ENCODE results near the gene VAMP8. TPM values are rescaled to one million over a fixed set of nuclear protein-coding genes. Genes with fewer than 3 reads are reported as not detected.

VAMP8 gene
- 1.5 and 1.9 TPM in 2 replicates for total RNA-seq

DNA sequence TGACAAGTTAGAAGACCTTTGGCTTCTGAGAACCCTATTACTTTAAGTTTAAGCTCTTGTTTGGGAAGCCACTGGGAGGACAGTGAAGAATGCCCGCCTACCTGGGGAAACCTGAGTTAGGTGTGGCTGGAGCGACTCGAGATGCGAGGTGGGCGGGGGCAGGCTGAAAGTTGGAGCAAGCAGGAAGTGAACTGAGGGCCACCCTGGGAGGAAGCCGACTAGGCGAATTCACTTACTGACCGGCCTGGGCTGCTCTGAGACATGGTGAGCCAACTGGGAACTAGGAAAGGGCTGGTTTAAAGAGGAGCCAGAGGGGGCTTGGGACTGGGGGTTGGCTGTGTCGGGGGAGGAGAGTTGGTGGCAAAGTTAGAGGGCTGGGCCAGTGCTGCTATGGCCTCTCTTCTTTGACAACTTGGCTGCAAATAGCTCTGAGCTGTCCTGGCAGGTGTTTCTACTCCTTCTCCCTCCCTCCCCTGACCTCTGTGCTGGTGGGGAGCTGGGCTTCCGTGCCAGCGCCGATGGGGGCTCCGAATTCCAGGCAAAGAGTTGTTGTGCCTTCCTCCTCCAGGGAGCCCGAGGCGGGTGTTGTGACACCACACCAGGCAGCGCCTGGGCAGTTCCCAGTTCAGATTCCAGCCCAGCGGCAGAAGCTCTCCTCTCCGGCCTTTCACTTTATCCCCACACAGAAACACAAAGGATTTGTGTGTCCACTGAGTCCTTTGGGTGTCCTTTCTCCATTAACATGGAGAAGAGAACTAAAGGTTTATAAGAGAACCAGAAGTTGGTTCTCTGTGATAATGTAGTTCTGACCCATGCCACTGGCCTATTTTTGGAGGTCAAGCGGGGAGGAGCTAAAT is at the start of gene VAMP8:
Gene VAMP8 (plus strand): TSS at position 201 of the 857 bp plus-strand sequence. CDS start 61 bp downstream, at position 262.

DNA sequence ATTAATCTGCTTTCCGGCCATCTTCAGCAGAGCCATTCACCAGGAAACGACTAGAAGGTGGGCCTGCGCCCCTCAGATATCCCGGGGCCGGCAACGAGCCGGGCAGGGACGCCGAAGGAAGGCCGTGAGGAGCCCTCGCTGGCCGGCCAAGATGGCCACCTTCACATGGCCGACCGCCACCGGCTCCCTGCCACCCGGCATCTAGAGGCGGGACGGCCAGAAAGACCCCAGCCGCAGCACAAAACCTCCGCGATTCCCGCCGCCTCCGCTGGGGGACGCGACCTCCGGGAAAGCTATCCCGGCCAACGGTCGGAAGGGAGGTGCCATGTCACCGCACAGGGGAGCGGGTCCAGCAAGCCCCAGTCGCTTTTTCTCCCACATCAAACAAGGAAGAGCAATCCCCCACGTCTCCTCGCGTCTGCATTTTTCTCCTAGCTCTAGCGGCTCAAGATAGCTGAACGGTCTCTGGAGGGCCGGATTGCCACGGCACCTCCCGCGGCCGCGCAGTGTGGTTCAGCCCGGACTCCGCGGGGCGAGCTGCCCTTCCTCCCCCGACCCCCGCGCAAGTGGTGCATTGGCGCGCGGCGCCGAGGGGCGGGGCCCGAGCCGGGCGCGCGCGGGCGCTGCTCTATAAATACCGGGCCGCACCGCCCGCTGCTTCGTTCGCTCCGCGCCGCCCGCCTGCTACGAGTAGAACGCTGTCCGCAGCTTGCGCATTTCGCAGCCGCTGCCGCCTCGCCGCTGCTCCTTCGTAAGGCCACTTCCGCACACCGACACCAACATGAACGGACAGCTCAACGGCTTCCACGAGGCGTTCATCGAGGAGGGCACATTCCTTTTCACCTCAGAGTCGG is 38.7 kb upstream of the VAMP8 start, which contains the start of gene MAT2A:
Gene MAT2A (plus strand): TSS at position 662 of the 854 bp plus-strand sequence. CDS start 120 bp downstream, at position 782.

DNA sequence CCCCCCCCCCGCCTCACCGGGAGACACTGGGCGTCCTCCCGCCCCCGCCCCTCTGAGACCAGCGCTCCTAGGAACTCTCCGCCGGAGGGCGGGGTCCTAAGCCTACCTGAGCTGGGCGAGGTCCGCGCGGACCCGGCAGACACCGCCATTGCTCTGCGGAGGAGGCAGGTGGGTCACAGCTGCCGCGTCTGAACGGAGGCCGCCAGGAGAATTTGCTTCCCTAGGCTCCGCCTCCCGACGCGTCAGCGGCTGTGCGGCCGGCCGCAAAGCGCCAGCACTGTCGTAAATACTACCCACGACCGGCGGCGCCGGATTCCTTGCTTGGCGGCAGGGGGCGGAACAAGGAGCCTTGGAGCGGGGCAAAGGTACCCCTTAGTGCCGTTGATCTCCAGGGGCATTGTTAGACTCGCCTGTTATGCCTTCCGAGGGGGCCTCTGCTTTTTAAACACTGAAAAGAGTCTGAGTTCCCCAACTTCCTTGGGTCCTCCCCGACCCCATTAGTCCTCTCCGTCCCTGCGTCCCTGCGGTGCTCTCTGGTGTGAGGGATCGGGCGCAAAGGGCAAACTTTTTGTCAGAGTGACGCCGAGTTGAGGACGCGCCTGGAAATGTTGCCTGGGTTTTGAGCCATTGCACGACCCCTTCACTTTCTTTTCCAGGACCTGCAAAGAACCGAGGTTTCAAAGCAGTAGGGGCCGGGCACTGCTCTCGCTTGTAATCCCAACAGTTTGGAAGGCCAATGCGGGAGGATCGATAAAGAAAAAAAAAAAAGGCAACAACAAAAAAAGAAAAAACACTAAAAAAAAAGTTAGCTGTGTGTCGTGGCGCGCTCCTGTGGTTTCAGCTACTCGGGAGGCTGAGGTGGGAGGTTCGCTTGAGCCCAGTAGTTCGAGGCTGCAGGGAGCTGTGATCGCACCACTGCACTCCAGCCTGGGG is 15.8 kb upstream of the VAMP8 start, which contains the start of gene GGCX:
Gene GGCX (minus strand): TSS at position 214 of the 933 bp plus-strand sequence. CDS start 65 bp downstream, at position 149.

DNA sequence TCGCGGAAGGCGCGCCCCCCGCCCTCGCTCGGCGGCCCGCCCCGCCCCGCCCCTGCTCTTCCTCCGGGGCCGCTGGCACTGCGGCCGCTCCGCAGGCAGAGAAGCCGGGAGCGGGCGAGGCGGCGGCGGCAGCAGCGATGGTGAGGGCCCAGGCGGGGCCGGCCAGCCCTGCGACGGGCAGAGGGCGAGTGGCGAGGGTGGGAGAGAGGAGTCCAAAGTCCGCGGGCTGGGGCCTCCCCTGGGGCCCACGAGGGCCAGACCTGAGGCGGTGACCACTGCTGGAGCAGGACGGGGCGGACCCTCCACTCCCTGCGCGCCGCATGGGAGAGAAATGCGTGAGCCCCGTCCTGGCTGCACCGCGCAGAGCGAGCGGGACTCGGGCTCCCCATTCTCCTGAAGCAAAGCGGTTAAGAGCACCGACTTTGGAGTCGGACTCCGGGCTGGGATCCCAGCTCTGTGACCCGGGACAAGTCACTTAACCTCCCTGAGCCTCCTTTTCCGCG is 7.0 kb downstream of the VAMP8 start, which contains the start of gene VAMP5:
Gene VAMP5 (plus strand): TSS at position 78 of the 503 bp plus-strand sequence. CDS start 60 bp downstream, at position 138.

DNA sequence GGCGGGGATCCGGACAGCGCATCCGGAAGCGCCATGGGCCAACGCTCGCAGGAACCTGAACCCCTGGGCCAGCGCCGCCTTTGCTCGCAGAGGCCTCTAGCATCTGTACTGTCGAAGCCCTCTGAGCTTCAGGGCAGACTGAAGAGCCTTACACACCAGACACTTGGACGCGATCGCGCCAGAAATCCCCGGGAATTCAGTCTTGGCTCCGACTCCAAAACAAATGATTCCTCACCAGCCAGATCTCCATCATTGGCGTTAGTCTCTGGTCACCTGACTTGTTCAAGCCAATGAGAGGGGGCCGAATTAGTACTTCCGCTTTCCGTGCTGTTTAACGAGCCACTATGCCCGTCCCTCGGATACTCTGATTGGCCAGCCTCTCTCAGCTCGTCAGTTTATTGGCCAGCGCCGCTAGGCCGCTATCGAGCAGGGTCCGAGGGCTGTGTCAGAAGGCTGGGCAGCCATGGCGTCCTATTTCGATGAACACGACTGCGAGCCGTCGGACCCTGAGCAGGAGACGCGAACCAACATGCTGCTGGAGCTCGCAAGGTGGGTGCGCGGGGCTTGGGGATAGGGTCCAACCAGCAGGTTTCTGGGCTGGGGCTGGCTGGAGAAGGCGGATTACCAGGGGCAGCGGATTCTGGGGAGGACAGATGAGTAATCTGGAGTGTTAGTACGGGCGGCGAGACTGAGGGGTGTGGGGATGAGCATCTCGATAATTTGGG is 18.1 kb downstream of the VAMP8 start, which contains the start of gene RNF181:
Gene RNF181 (plus strand): TSS at position 445 of the 725 bp plus-strand sequence. CDS start 19 bp downstream, at position 464.

DNA sequence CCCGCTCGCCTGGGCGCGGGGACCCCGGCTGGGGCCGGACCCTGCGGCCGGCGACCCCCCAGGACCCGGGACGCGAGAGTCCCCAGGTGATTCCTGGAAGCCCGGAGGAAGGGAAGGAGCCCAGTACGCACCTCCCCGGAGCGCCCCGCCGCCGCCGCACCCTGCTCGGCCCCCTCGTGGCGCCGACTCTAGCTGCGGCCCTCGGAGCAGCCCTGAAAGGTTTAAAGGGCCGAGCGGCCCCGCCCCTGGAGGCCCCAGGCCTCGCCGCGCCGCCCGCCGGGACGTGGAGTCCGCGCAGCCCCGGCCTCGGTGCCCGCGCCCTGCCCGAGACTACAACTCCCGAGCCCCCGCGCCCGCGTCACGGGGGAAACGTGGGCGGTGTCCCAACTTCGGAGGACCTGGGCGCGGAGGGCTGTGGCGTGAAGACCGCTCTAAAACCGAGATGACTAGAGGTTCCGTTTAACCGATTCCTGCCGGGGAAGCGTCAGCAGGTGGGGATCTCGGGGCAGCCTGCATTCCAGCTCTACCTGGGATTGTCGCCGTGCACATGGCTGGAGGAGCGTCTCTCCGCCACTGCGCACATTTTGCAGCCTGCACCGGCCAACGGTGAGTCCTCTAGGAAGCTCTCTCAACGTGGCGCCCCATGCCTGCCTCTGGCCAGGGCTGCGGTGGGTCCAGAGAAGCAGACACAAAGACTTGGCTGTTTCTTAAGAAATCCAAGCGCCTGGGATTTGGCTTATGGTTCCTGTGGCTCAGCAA is 25.3 kb downstream of the VAMP8 start, which contains the start of gene TMEM150A:
Gene TMEM150A (minus strand): TSS at position 223 of the 759 bp plus-strand sequence. CDS start 750 bp downstream, outside the sequence.

DNA sequence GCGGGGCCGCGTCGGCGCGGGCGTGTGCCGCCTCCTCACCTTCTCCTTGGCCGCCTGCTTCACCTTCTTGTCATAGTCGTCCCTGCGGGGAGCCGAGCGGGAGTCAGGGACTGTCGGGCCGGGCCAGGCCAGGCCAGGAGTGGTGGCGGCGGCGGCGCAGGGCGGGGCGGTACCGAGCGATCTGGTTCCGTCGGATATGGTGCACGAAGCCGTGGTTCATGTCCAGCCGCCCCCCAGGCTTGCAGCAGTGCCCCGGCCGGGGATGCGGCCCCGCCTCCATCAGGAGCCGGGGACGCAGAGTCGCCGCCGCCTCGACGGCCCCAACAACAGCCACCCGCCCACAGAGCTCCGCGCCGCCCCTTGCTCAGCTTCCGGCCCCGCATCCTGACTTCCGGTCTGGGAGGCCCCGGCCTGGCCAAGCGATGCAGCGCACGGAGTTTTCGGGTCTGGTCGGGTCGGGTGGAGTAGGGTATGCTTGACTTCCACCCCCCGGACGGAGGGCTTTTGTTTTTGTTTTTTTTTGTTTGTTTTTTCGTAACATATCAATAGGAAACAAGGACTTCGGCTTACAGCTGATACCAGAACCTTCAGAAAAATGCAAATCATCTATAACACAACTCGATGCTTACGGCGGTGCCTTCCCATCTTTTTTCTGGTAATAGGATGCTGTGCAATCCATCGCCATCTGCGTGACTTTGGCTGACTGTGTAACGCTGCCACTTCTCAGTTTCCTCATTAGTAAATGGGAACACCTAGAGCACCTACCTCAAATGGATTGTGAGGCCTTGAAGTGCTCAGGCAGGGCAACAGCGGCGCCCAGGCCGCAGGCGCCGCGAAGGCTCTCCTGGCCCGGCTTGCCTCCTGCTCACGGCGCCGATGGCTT is 34.6 kb downstream of the VAMP8 start, which contains the start of gene C2orf68:
Gene C2orf68 (minus strand): TSS at position 362 of the 883 bp plus-strand sequence. CDS start 82 bp downstream, at position 280.

Small RNAs within 50 kb of the gene (small RNA-seq; reads per million reads assigned to genes)
- not detected for gene RN7SL126P

Other genes starting within 250 kb of the VAMP8 start
- 134 and 142 TPM in 2 replicates for gene TGOLN2, start 249.6 kb upstream of the VAMP8 start, total RNA-seq
- 48.3 and 51.9 TPM in 2 replicates for gene RETSAT, start 223.1 kb upstream of the VAMP8 start, total RNA-seq
- gene ELMOD3, start 222.8 kb upstream of the VAMP8 start, total RNA-seq: 15.3 and 23.2 TPM in 2 replicates
- gene CAPG, start 167.2 kb upstream of the VAMP8 start, total RNA-seq: 148 and 262 TPM in 2 replicates
- gene SH2D6, start 158.9 kb upstream of the VAMP8 start, total RNA-seq: 1.6 TPM in 1 of 2 replicates, not detected in the other
- 240 and 245 TPM in 2 replicates for gene MAT2A, start 38.4 kb upstream of the VAMP8 start, total RNA-seq
- gene GGCX, start 16.1 kb upstream of the VAMP8 start, total RNA-seq: 49.3 and 54.7 TPM in 2 replicates
- 32.5 and 59.5 TPM in 2 replicates for gene VAMP5, start 6.8 kb downstream of the VAMP8 start, total RNA-seq
- 117 and 168 TPM in 2 replicates for gene RNF181, start 18.2 kb downstream of the VAMP8 start, total RNA-seq
- 15.9 and 22.7 TPM in 2 replicates for gene TMEM150A, start 25.1 kb downstream of the VAMP8 start, total RNA-seq
- gene C2orf68, start 34.5 kb downstream of the VAMP8 start, total RNA-seq: 20.2 and 24.3 TPM in 2 replicates
- 33.5 and 39.4 TPM in 2 replicates for gene USP39, start 38.6 kb downstream of the VAMP8 start, total RNA-seq
- not detected in 2 replicates for gene SFTPB, start 90.6 kb downstream of the VAMP8 start, total RNA-seq
- gene GNLY, start 116.8 kb downstream of the VAMP8 start, total RNA-seq: not detected in 2 replicates
- 3.6 and 5.7 TPM in 2 replicates for gene ATOH8, start 176.4 kb downstream of the VAMP8 start, total RNA-seq

Measured in hair follicle dermal papilla cell (primary cell).